ENCODE results near the gene ZBTB46.

- TF ChIP-seq CTCF (conservative IDR thresholded peaks at IDR 0.05) (no peak), EZH2 (IDR thresholded peaks at IDR 0.05; ENCODE audit: low read depth) (no peak)
Measured at GRCh38 chr20:63712191-63712590, 118.9 kb downstream of the ZBTB46 start.
